Aorta (tissue), 5 donors: ENCODE data around the gene PPP2R3B. TPM values are rescaled to one million over a fixed set of nuclear protein-coding genes. Genes with fewer than 3 reads are reported as not detected.

Experiments used
- ATAC-seq: fragments of 200-7000 bp; cut with Tn5 transposase; one replicate; pipeline ENCODE4 v1.9.1; 2022; ENCODE audit warnings: moderate library complexity; ENCODE audit not compliant: low FRiP score
- DNase-seq, 2 donors: peaks; one replicate each; pipeline ENCODE4 v3.0.0-alpha.2; 2020
- H3K27ac ChIP-seq, 2 donors: one replicate each; pipeline ENCODE4 v1.5.1; 2013; ENCODE audit warnings: low read length in 2 of 2, mild to moderate bottlenecking in 2 of 2, moderate library complexity in 2 of 2, control low read depth in 1 of 2, inconsistent platforms in 1 of 2, low read depth in 1 of 2
- H3K27me3 ChIP-seq, 2 donors: one replicate each; pipeline ENCODE4 v1.6.1; 2013; ENCODE audit warnings: control low read depth in 1 of 2, low read length in 1 of 2, mild to moderate bottlenecking in 1 of 2, moderate library complexity in 1 of 2; ENCODE audit not compliant: insufficient read depth in 2 of 2, control insufficient read depth in 1 of 2
- H3K36me3 ChIP-seq, 2 donors: one replicate each; pipeline ENCODE4 v1.6.1; 2013; ENCODE audit warnings: control low read depth in 1 of 2, low read length in 1 of 2, mild to moderate bottlenecking in 1 of 2; ENCODE audit not compliant: insufficient read depth in 2 of 2, control insufficient read depth in 1 of 2
- H3K4me1 ChIP-seq, 2 donors: one replicate each; pipeline ENCODE4 v1.6.1; 2013; ENCODE audit warnings: low read length in 2 of 2, control low read depth in 1 of 2, mild to moderate bottlenecking in 1 of 2, moderate library complexity in 1 of 2; ENCODE audit not compliant: insufficient read depth in 2 of 2, control insufficient read depth in 1 of 2
- H3K4me3 ChIP-seq, 2 donors: one replicate each; pipeline ENCODE4 v1.5.1; 2013; ENCODE audit warnings: low read length in 2 of 2, control low read depth in 1 of 2, mild to moderate bottlenecking in 1 of 2
- H3K9me3 ChIP-seq: one replicate; pipeline ENCODE4 v1.6.1; 2013; ENCODE audit warnings: mild to moderate bottlenecking, low read length; ENCODE audit not compliant: control insufficient read depth
- WGBS, 2 donors: extraction: QIAGEN DNeasy Blood & Tissue Kit; methylation state at CpG; one replicate each; pipeline ENCODE4 v1.1.7; 2013; 5-methylcytosine and 5-hydroxymethylcytosine counted together
- intact Hi-C, 2 donors: fragments of 100-400 bp; cut with DNase I; formaldehyde crosslinking; loops; one replicate each; pipeline versions ENCODE4 v1.14.2 to v1.15.0; 2022
- polyA plus RNA-seq, 2 donors: library from polyadenylated mRNA; stranded (reverse); fragments of 200-250 nt; gene quantifications; one replicate each; pipeline ENCODE4 v1.2.3, GENCODE V29; 2013
- total RNA-seq, 2 donors: library from RNA; stranded (reverse); fragmentation: NEBNext Ultra II Directional; extraction: Animal tissue kit (Norgen Biotek cat#: 25700); gene quantifications; one replicate each; pipeline ENCODE4 v1.2.1, GENCODE V29; 2021
- donor health status: healthy with polysubstance abuse.
- donor health status: Bipolar disorder and iron deficiency.
- donor health status: DM: no; HTN: no; CAD: no.
- donor health status: DM: no; HTN: no; CAD: no.
- donor health status: DM: yes; HTN: yes; CAD: no.

The PPP2R3B gene
- total and polyA plus RNA-seq, 4 donors = 3.1 to 41.8 (median 13.4) TPM

DNA sequence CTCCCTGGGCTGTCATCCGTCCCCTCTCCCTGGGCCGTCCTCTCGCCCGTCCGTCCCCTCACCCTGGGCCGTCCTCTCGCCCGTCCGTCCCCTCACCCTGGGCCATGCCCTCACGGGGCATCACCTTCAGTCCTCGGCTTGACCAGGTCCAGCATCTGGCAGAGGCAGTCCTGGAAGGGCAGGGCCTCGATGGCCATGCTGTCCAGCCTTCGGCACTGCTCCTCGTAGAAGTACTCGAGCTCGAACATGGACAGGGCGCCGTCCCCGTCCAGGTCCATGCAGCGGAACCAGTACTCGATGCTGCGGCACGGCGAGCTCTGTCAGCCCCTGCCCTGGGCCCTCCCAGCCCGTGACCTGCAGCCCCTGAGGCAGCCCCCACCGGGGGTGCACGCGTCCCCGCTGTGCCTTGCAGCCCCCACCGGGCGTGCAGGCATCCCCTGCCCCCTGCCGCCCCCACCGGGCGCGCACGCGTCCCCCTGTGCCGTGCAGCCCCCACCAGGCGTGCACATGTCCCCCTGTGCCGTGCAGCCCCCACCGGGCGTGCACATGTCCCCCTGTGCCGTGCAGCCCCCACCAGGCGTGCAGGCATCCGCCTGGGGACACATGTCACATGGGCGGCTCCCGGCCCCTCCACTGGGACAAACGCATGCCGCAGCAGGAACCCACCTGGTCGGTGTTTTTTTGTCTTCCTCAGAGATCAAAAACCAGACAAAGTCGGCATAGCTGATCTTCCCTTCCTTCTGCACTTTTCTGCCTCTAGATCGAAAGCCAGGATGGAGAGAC is 45.9 kb downstream of the PPP2R3B start:
- Histone ChIP-seq H3K27me3 (no peaks in the 10 kb centered on the region), H3K4me1 (no peaks in the 10 kb centered on the region), H3K27ac (no peak overlapping the region), H3K36me3 (no peaks in the 10 kb centered on the region), H3K9me3 (no peaks in the 10 kb centered on the region), H3K4me3 (no peak overlapping the region)
- intact Hi-C loops = no loop called here
- no peak for ATAC-seq
- 91 to 95% methylated on average over 41 to 52 of the region's 52 CpGs for WGBS, 2 donors
- DNase-seq = peak; percentile 43 to 63

DNA sequence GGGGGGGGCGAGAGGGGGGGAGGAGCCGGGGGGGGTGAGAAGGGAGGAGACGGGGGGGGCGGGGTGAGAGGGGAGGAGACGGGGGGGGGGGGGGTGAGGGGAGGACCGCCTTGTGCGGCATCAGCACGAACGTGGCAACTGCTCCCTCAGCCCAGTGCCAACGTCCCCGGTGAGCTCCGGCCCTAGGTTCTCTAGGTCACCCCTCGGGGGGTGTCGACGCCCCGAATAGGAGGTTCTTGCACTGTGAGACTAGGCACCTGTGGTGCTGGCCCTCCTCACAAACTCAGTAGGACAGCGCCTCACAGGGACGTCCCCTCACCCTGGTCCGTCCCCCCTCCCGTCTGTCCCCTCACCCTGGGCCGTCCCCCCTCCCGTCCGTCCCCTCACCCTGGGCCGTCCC is 46.6 kb downstream of the PPP2R3B start:
- 89 to 92% methylated on average over 14 to 19 of the region's 24 CpGs for WGBS, 2 donors
- no peaks in the 10 kb centered on the region for H3K27me3 ChIP-seq
- DNase-seq = peak in 1 of 2 donors; percentile 57
- H3K36me3 ChIP-seq = no peaks in the 10 kb centered on the region
- H3K9me3 ChIP-seq = no peaks in the 10 kb centered on the region
- no peaks in the 10 kb centered on the region for H3K4me1 ChIP-seq
- no peak overlapping the region for H3K4me3 ChIP-seq
- H3K27ac ChIP-seq = no peak overlapping the region
- intact Hi-C loops = no loop called here
- ATAC-seq = no peak

DNA sequence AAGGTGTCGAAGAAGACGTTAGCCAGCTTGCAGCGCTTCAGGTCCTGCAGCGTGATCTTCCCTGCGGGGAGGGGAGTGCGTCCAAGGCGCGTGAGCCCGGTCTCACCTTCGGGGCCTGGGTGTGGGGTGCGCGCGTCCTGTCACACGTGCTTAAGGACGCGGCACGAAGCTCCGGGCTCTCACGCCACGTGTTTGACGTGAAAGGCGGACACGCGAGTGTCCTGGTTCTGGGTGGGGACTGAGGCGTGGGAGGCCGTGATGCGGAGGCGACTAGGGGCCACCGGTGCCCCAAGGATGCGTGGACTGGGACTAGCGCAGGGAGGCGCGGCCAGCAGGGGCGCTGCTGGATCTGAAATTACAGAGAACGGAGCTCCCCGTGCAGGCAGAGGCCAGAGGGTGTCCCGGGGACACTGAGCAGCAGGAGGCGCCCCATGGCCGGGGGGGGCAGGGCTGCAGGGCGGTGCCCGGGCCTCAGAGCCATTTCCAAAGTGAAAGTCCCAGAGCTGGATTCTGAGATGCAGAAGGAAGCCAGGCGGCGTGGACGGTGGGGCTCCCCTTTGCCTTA is 47.8 kb downstream of the PPP2R3B start:
- no peaks in the 10 kb centered on the region for H3K27me3 ChIP-seq
- no peak overlapping the region for H3K27ac ChIP-seq
- 96% methylated on average over 44 of the region's 44 CpGs for WGBS, 2 donors
- peak; percentile 21 to 71 for DNase-seq
- ATAC-seq = peak; percentile 8
- no peak overlapping the region for H3K4me3 ChIP-seq
- H3K4me1 ChIP-seq = no peaks in the 10 kb centered on the region
- H3K9me3 ChIP-seq = no peaks in the 10 kb centered on the region
- intact Hi-C loops = no loop called here
- H3K36me3 ChIP-seq = no peaks in the 10 kb centered on the region

DNA sequence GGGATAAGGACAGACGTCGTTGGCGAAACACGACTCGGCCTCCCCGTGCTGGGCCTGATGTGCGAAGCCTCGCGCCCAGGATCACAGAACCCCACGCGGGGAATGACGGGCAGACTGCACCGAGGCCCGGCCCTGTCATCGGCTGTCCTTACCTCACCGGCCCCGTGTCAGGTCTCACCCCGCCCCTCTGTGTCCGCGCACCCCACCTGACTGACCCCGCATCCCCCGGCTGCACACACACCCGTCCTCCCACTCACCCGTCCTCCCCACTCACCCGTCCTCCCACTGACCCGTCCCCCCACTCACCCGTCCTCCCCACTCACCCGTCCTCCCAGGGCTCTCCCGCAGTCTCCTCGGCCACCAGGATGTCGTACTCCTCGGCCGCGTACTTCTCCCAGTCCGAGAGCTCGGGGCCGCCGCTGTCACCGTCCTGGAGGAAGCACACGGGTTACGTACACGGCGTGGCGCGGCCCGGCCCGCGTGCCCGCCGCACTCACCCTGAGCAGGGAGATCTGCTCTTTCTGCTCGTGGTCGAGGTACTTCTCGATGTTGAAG is 48.3 kb downstream of the PPP2R3B start:
- H3K27me3 ChIP-seq = no peaks in the 10 kb centered on the region
- no peak overlapping the region for H3K27ac ChIP-seq
- DNase-seq = peak; percentile 47 to 74
- H3K36me3 ChIP-seq = no peaks in the 10 kb centered on the region
- no peaks in the 10 kb centered on the region for H3K9me3 ChIP-seq
- H3K4me1 ChIP-seq = no peaks in the 10 kb centered on the region
- H3K4me3 ChIP-seq = no peak overlapping the region
- WGBS, 2 donors = 92 to 94% methylated on average over 53 of the region's 53 CpGs
- intact Hi-C loops = no loop called here
- peak; percentile 20 for ATAC-seq

DNA sequence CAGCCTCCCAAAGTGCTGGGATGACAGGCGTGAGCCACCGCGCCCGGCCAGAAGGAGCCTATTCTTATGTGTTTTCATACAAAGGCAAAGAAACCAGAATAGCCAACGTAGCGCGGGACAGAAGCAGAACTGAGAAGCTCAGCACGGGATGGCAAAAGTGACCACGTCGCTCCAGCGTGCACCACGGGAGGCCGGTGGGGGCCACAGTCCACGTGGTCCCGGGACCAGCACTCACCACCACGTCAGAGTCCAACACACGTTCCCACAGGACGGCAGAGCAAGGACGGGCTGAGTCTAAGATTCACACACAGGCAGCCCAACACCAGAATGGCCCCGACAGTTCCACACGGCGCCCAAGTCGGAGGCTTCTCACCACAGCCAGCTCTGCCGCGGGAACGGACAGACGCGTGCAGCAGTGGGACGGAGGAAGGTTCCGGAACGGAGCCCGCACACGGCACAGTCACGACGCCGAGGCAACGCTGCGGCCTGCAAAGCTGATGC is 49.3 kb downstream of the PPP2R3B start:
- WGBS, 2 donors = 87 to 89% methylated on average over 38 of the region's 38 CpGs
- intact Hi-C loops = no loop called here
- H3K36me3 ChIP-seq = no peaks in the 10 kb centered on the region
- no peak overlapping the region for H3K4me3 ChIP-seq
- H3K9me3 ChIP-seq = no peaks in the 10 kb centered on the region
- ATAC-seq = no peak
- no peaks in the 10 kb centered on the region for H3K27me3 ChIP-seq
- no peaks in the 10 kb centered on the region for H3K4me1 ChIP-seq
- no peak overlapping the region for H3K27ac ChIP-seq
- peak; percentile 43 to 55 for DNase-seq

DNA sequence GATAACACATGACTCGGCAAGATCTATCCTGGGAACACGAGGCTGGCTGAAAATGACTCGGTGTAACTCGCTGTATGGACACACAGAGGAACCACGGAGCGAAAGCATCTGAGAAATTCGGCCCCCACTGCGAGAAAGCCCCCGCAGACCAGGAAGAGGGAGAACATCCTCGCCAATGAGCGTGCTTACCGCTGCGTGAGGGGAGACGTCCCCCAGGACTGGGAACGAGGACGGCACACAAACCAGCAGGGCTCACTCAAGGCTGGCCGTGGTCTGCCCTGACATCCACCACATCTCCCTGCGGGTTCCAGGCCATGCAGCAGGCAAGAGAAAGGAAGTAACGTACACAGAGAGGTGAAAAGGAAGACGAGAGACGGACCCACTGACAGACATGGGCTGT is 50.5 kb downstream of the PPP2R3B start:
- Histone ChIP-seq H3K9me3 (no peaks in the 10 kb centered on the region), H3K27ac (no peak overlapping the region), H3K36me3 (no peaks in the 10 kb centered on the region), H3K27me3 (no peaks in the 10 kb centered on the region), H3K4me3 (no peak overlapping the region), H3K4me1 (no peaks in the 10 kb centered on the region)
- 88 to 89% methylated on average over 21 of the region's 21 CpGs for WGBS, 2 donors
- peak; percentile 25 to 63 for DNase-seq
- ATAC-seq = no peak
- intact Hi-C loops = no loop called here

DNA sequence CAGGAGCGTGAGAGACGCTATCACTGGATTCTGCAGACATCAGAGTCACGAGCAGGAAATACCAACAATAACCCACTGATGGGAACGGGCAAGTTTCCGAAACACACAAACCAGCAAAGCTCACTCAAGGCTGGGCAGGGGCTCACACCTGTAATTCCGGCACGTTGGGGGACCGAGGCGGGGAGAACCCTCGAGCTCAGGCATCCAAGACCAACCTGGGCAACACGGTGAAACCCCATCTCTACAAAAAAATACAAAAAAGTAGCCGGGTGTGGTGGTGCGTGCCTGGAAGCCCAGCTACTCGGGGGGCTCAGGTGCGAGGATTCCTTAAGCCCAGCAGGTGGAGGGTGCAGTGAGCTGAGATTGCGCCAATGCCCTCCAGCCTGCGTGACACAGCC is 51.0 kb downstream of the PPP2R3B start:
- H3K36me3 ChIP-seq = no peaks in the 10 kb centered on the region
- peak; percentile 37 to 52 for DNase-seq
- no peak overlapping the region for H3K4me3 ChIP-seq
- no peak for ATAC-seq
- intact Hi-C loops = no loop called here
- H3K27ac ChIP-seq = no peak overlapping the region
- H3K27me3 ChIP-seq = no peaks in the 10 kb centered on the region
- H3K4me1 ChIP-seq = no peaks in the 10 kb centered on the region
- WGBS, 2 donors = 97% methylated on average over 17 of the region's 17 CpGs
- no peaks in the 10 kb centered on the region for H3K9me3 ChIP-seq

DNA sequence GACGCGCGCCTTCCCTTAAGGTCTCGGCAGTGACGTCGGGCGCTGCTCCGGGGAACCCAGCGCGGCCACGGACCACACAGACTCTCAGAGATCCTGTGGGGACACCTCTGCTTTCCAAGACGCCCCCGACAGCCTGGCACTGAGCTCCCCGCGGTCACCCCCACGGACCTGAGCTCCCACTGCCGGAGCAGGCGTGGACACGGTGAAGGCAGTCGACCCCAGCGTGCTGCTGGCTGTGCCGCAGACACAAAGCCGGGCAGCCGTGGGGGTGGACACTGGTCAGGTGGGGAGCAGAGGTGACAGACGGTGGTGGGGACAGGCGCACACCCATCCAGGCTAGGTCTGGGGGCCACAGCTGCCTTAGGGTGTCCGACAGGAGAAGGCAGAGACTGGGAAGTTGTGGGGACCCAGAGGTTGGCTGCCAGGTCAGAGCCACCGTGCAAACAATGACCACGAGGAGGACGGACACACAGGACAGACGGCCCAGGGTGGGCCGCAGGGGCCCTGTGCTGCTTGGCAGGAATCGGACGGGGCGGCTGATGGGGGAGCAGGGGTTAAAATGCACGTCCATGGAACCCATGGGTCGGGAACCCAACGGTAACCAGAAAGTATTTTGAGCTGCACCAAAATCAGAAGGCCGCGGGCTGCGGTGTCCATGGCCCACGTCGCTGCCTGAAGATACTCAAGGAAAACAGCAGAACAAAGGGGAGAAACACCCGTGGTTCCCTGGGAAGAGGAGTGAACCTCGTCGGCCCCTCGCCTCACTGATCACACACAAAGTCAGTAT is 51.5 kb downstream of the PPP2R3B start:
- 97% methylated on average over 47 of the region's 47 CpGs for WGBS, 2 donors
- peak; percentile 44 to 70 for DNase-seq
- H3K9me3 ChIP-seq = no peaks in the 10 kb centered on the region
- no peaks in the 10 kb centered on the region for H3K36me3 ChIP-seq
- no peak overlapping the region for H3K4me3 ChIP-seq
- ATAC-seq = no peak
- no peak overlapping the region for H3K27ac ChIP-seq
- intact Hi-C loops = no loop called here
- no peaks in the 10 kb centered on the region for H3K4me1 ChIP-seq
- no peaks in the 10 kb centered on the region for H3K27me3 ChIP-seq
